GM06990 (cell line): ENCODE results near the gene ZBTB34.

Experiments
- DNase-seq: peaks from one replicate; pipeline ENCODE4 v3.0.0-alpha.2; 2011; ENCODE audit not compliant: insufficient read length; ENCODE audit errors: extremely low read depth
- H3K27me3 ChIP-seq: replicated peaks from 2 replicates; pipeline ENCODE4 v1.6.0; 2011; ENCODE audit warnings: low read length; ENCODE audit not compliant: control insufficient read depth, insufficient read depth
- H3K36me3 ChIP-seq: 2 replicates; pipeline ENCODE4 v1.5.1; 2011; ENCODE audit warnings: low read length; ENCODE audit not compliant: control insufficient read depth, insufficient read depth
- H3K4me3 ChIP-seq: replicated peaks from 2 replicates; pipeline ENCODE4 v1.5.1; 2011; ENCODE audit warnings: low read depth, mild to moderate bottlenecking, control low read depth, low read length
- TF ChIP-seq, protein P1 (sequence below): IDR thresholded peaks from 2 replicates; pipeline ENCODE4 v1.5.1; 2011; ENCODE audit warnings: low read length, control low read depth, mild to moderate bottlenecking, inconsistent platforms; ENCODE audit not compliant: insufficient read depth, poor library complexity, severe bottlenecking

ZBTB34 gene

DNA sequence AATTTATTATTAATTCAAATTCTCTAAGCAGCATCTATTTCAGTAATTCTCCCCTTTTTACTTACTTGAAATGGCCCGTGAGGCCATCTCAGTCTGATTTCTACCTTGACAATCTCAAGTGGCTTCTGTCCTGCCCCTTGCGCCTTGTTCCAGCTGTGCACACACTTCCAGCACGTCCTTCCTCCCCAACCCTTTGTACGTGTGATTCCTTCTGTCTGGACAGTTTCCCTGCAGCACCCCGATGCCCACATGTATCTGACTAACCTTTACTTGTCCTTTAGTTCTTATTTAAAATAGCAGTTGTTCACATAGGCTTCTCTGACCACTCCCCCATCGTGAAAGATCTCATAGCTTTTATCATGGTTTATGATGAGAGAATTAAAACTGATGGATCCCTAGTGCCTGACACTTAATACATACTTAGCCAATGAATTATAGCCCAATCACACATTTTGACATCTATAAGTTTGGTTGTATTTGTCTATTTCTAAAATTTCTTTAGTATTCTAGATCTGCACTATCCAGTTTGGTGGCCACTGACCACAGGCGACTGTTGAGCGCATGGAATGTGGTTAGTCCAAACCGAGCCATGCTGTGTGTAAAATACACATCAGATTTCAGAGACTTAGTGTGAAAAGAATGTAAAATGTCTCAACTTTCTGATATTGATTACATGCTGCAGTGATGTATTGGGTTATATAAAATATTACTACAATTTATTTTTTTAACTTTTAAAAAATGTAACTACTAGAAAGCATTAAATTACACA, 14.3 kb downstream of the ZBTB34 start:
- no peak overlapping the region for H3K4me3 ChIP-seq
- TF ChIP-seq, protein P1, sequence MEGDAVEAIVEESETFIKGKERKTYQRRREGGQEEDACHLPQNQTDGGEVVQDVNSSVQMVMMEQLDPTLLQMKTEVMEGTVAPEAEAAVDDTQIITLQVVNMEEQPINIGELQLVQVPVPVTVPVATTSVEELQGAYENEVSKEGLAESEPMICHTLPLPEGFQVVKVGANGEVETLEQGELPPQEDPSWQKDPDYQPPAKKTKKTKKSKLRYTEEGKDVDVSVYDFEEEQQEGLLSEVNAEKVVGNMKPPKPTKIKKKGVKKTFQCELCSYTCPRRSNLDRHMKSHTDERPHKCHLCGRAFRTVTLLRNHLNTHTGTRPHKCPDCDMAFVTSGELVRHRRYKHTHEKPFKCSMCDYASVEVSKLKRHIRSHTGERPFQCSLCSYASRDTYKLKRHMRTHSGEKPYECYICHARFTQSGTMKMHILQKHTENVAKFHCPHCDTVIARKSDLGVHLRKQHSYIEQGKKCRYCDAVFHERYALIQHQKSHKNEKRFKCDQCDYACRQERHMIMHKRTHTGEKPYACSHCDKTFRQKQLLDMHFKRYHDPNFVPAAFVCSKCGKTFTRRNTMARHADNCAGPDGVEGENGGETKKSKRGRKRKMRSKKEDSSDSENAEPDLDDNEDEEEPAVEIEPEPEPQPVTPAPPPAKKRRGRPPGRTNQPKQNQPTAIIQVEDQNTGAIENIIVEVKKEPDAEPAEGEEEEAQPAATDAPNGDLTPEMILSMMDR: no peak
- peaks cover 4% of the 10 kb centered on the region; the same call in 1 of the 2 replicates for H3K36me3 ChIP-seq
- H3K27me3 ChIP-seq: no peaks in the 10 kb centered on the region
- no peak for DNase-seq

DNA sequence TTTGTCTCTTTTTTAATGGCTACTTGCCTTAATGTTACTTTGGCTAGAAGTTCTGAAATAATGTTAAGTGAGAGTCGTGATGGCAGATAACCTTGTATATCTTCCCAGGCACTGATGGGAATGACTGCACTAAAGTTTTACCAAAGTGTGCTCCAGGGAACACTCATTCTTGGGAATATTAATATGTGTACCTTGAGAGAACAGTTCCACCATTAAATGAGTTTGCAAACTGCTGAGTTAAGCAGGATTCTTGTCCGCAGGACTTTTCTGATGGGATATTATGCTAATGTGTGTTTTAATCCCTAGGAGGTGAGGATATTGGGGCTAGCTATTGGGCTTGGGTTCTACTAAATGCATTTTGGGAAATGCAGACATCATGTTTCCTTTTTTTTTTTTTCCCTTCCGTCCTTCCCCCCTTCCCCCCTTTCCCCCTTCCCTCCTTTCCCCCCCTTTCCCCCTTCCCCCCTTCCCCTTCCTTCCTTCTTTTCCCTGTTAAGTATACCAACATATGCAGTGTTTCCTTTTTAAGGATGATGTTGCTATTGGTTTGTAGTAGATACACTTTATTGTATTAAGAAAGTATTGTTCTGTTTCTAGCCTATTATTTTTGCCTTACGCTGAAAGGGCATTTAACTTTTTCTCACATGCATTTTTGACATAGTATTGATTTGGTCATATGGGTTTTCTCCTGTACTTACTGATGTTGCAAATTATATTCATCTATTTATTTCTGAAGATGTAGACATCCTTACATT, 15.5 kb downstream of the ZBTB34 start:
- Histone ChIP-seq H3K27me3 (no peaks in the 10 kb centered on the region), H3K36me3 (peaks cover 12% of the 10 kb centered on the region), H3K4me3 (no peak overlapping the region)
- no peak for DNase-seq
- TF ChIP-seq, protein P1: no peak

DNA sequence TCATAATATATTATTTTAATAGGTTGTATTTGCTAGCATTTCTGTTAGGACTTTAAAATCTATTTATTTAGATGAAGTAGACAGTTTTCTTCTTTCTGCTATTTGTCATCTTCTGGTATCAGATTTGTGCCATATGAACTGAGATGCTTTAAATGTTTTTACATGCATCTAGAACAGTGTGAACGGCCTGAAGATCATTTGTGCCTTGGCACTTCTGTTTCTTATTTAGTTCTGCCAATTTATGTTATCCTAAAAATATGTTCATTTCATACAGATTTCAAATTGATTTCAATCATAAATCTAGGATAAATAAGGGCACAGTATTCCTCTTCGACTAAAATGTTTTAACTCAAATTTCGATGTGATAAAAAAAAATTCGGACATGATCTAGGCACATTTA, 16.1 kb downstream of the ZBTB34 start:
- no peak for DNase-seq
- TF ChIP-seq, protein P1: no peak
- no peak overlapping the region for H3K4me3 ChIP-seq
- H3K36me3 ChIP-seq: peaks cover 12% of the 10 kb centered on the region
- H3K27me3 ChIP-seq: no peaks in the 10 kb centered on the region

DNA sequence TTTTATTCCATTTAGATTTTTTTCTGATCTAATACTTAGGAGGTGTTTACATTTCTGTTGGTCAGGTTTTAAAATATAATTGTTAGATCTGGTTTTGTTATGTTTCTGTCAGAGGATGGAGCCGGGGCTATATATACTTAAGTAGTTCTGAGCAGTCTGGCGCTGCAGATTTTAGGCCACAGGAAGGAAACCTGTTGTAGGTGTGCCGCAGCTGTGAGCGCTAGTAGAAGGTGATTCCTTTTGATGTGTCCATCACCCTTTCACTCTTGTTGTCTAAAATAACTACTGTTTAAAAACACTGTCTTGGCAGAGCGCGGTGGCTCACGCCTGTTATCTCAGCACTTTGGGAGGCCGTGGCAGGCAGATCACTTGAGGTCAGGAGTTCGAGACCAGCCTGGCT, 17.0 kb downstream of the ZBTB34 start:
- TF ChIP-seq, protein P1: no peak
- Histone ChIP-seq H3K36me3 (peaks cover 12% of the 10 kb centered on the region), H3K27me3 (no peaks in the 10 kb centered on the region), H3K4me3 (no peak overlapping the region)
- DNase-seq: no peak

DNA sequence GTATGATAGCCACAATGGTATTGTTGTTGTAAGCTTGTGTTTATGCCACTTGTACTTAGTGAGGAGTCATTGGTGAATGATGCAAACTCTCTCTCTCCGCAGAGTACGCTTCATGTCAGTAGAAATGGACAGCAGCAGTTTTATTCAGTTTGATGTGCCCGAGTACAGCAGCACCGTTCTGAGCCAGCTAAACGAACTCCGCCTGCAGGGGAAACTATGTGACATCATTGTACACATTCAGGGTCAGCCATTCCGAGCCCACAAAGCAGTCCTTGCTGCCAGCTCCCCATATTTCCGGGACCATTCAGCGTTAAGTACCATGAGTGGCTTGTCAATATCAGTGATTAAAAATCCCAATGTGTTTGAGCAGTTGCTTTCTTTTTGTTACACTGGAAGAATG, 18.8 kb downstream of the ZBTB34 start:
- Histone ChIP-seq H3K27me3 (no peaks in the 10 kb centered on the region), H3K36me3 (peaks cover 14% of the 10 kb centered on the region), H3K4me3 (no peak overlapping the region)
- no peak for DNase-seq
- TF ChIP-seq, protein P1: no peak
